H1 (cell line): ENCODE measurements around the gene ENDOV. TPM values are rescaled to one million over a fixed set of nuclear protein-coding genes. Genes with fewer than 3 reads are reported as not detected.

ENCODE experiments used
- CTCF ChIA-PET: fragments of 300-600 bp; sonication (Branson Sonifier 250); formaldehyde crosslinking; loops from one replicate; lab custom pipeline; 2021; ENCODE audit not compliant: partially characterized antibody; lab: Charles Lee
- POLR2A ChIA-PET: fragments of 300-600 bp; sonication (Branson Sonifier 250); formaldehyde crosslinking; loops from one replicate; lab custom pipeline; 2021; ENCODE audit warnings: inconsistent platforms; ENCODE audit not compliant: partially characterized antibody; lab: Charles Lee
- DNase-seq, 2 experiments: peaks; one replicate each; pipeline versions ENCODE4 v3.0.0 to v3.0.0-alpha.2; 2010 to 2022; ENCODE audit warnings: low spot score in 2 of 2, low read depth in 1 of 2, mixed read lengths in 1 of 2
- FAIRE-seq: peaks from 2 replicates; lab custom pipeline; 2011; peaks lifted over from hg19 to GRCh38; lab: Jason Lieb, UNC
- H2AFZ ChIP-seq: 2 replicates; pipeline ENCODE4 v1.8.1; 2012; ENCODE audit warnings: low read length, inconsistent platforms
- H2AK5ac ChIP-seq: 2 replicates; pipeline ENCODE4 v1.6.1; 2013; ENCODE audit warnings: low read depth, low read length
- H2BK120ac ChIP-seq: replicated peaks from 2 replicates; pipeline ENCODE3; 2013; ENCODE audit warnings: low read depth, low read length, inconsistent platforms
- H2BK12ac ChIP-seq: 2 replicates; pipeline ENCODE4 v1.6.1; 2013; ENCODE audit warnings: low read depth, low read length
- H2BK15ac ChIP-seq: 2 replicates; pipeline ENCODE4 v1.6.1; 2013; ENCODE audit warnings: low read length
- H2BK20ac ChIP-seq: 2 replicates; pipeline ENCODE4 v1.6.1; 2013; ENCODE audit warnings: low read length
- H2BK5ac ChIP-seq: 2 replicates; pipeline ENCODE4 v1.6.1; 2013; ENCODE audit warnings: low read depth, low read length
- H3K14ac ChIP-seq: 2 replicates; pipeline ENCODE4 v1.6.1; 2013; ENCODE audit warnings: inconsistent platforms; ENCODE audit not compliant: insufficient read length
- H3K18ac ChIP-seq: 2 replicates; pipeline ENCODE4 v1.6.1; 2013; ENCODE audit warnings: low read length; ENCODE audit errors: extremely low read depth
- H3K23ac ChIP-seq: 2 replicates; pipeline ENCODE4 v1.6.1; 2013; ENCODE audit warnings: inconsistent platforms; ENCODE audit not compliant: insufficient read length
- H3K23me2 ChIP-seq: 2 replicates; pipeline ENCODE4 v1.6.1; 2013; ENCODE audit warnings: low read depth, low read length
- H3K27ac ChIP-seq: 2 replicates; pipeline ENCODE4 v1.6.1; 2011; ENCODE audit warnings: low read depth, low read length, inconsistent platforms
- H3K27me3 ChIP-seq, 4 experiments: replicated peaks in 1 of 4; 1 replicate in 1 of 4; 2 replicates in 3 of 4; pipeline versions ENCODE4 v1.6.1 to v1.8.1; 2011 to 2013; ENCODE audit warnings: low read length in 3 of 4, mild to moderate bottlenecking in 3 of 4, inconsistent platforms in 2 of 4, mixed read lengths in 2 of 4, moderate library complexity in 1 of 4; ENCODE audit not compliant: control insufficient read depth in 3 of 4, insufficient read depth in 3 of 4; ENCODE audit errors: extremely low read depth in 1 of 4
- H3K36me3 ChIP-seq, 4 experiments: 2 replicates each; pipeline versions ENCODE4 v1.6.1 to v1.8.1; 2011 to 2013; ENCODE audit warnings: mild to moderate bottlenecking in 4 of 4, low read length in 3 of 4, moderate library complexity in 2 of 4, control low read depth in 1 of 4, inconsistent platforms in 1 of 4; ENCODE audit not compliant: insufficient read depth in 4 of 4, control insufficient read depth in 2 of 4
- H3K4ac ChIP-seq: replicated peaks from 2 replicates; pipeline ENCODE3; 2013; ENCODE audit warnings: low read length, low read depth, mixed read lengths, inconsistent platforms; ENCODE audit not compliant: insufficient read length
- H3K4me1 ChIP-seq, 4 experiments: replicated peaks in 1 of 4; 1 replicate in 1 of 4; 2 replicates in 3 of 4; pipeline versions ENCODE4 v1.6.1 to v1.8.1; 2011 to 2013; ENCODE audit warnings: low read length in 3 of 4, inconsistent platforms in 2 of 4, mixed read lengths in 1 of 4; ENCODE audit not compliant: insufficient read depth in 4 of 4, control insufficient read depth in 3 of 4
- H3K4me2 ChIP-seq, 2 experiments: 2 replicates each; pipeline versions ENCODE4 v1.6.1 to v1.8.1; 2011 to 2013; ENCODE audit warnings: low read depth in 2 of 2, low read length in 2 of 2, control low read depth in 1 of 2, inconsistent platforms in 1 of 2, mild to moderate bottlenecking in 1 of 2; ENCODE audit not compliant: insufficient read depth in 1 of 2
- H3K4me3 ChIP-seq, 4 experiments: fragments of 200-600, 300-600 bp in 1 of 4; sonication (generic), shearing (Covaris generic), sonication (Bioruptor Twin) in 1 of 4; 2 replicates each; pipeline versions ENCODE4 v1.5.1 to v1.8.1; 2011 to 2016; ENCODE audit warnings: low read length in 4 of 4, low read depth in 3 of 4, control low read depth in 2 of 4, inconsistent platforms in 2 of 4, mild to moderate bottlenecking in 2 of 4, mixed read lengths in 1 of 4, moderate library complexity in 1 of 4; ENCODE audit not compliant: insufficient read depth in 2 of 4; ENCODE audit errors: extremely low read depth in 1 of 4
- H3K56ac ChIP-seq: replicated peaks from 2 replicates; pipeline ENCODE3; 2013; ENCODE audit warnings: low read depth, mild to moderate bottlenecking, mixed read lengths, low read length, inconsistent platforms; ENCODE audit not compliant: insufficient read length
- H3K79me1 ChIP-seq: 2 replicates; pipeline ENCODE4 v1.6.1; 2013; ENCODE audit warnings: low read depth, low read length, control low read depth
- H3K79me2 ChIP-seq, 2 experiments: 2 replicates each; pipeline versions ENCODE4 v1.6.1 to v1.8.1; 2012 to 2013; ENCODE audit warnings: low read length in 2 of 2, mild to moderate bottlenecking in 2 of 2, inconsistent platforms in 1 of 2; ENCODE audit not compliant: insufficient read depth in 2 of 2, control insufficient read depth in 1 of 2
- H3K9ac ChIP-seq, 4 experiments: replicated peaks in 1 of 4; 1 replicate in 1 of 4; 2 replicates in 3 of 4; pipeline versions ENCODE4 v1.6.1 to v1.8.1; 2011 to 2013; ENCODE audit warnings: low read depth in 3 of 4, low read length in 3 of 4, control low read depth in 2 of 4, mild to moderate bottlenecking in 2 of 4, moderate library complexity in 2 of 4, inconsistent platforms in 1 of 4; ENCODE audit errors: extremely low read depth in 1 of 4
- H3K9me3 ChIP-seq, 2 experiments: 2 replicates each; pipeline versions ENCODE4 v1.6.1 to v1.8.1; 2012 to 2013; ENCODE audit warnings: mild to moderate bottlenecking in 2 of 2, moderate library complexity in 2 of 2, control low read depth in 1 of 2, inconsistent platforms in 1 of 2, low read depth in 1 of 2, low read length in 1 of 2, mixed read lengths in 1 of 2; ENCODE audit not compliant: insufficient read depth in 2 of 2
- H4K20me1 ChIP-seq, 2 experiments: replicated peaks in 1 of 2; 2 replicates each; pipeline versions ENCODE3 to v1.8.1; 2011 to 2013; ENCODE audit warnings: inconsistent platforms in 2 of 2, low read length in 2 of 2, mild to moderate bottlenecking in 1 of 2; ENCODE audit not compliant: insufficient read depth in 2 of 2, control insufficient read depth in 1 of 2
- H4K5ac ChIP-seq: 2 replicates; pipeline ENCODE4 v1.6.1; 2013; ENCODE audit warnings: low read length, low read depth, mixed read lengths, inconsistent platforms; ENCODE audit not compliant: insufficient read length
- H4K8ac ChIP-seq: 2 replicates; pipeline ENCODE4 v1.8.0; 2013; ENCODE audit warnings: mild to moderate bottlenecking, moderate library complexity, low read length, inconsistent platforms; ENCODE audit not compliant: insufficient read depth; ENCODE audit errors: extremely low read depth
- H4K91ac ChIP-seq: replicated peaks from 2 replicates; pipeline ENCODE3; 2013; ENCODE audit warnings: low read length, mixed read lengths, inconsistent platforms; ENCODE audit not compliant: insufficient read length
- BACH1 ChIP-seq: IDR thresholded peaks from 2 replicates; pipeline ENCODE4 v1.6.1; 2012; ENCODE audit warnings: low read length, improper control_type of control experiment
- CBX5 ChIP-seq: fragments of 300-800, 300-1000 bp; sonication (generic); IDR thresholded peaks from 2 replicates; pipeline ENCODE4 v1.7.1; 2016; ENCODE audit warnings: antibody characterized with exemption, low read length, low read depth
- CBX8 ChIP-seq: fragments of 300-800, 300-1000 bp; sonication (generic); IDR thresholded peaks from 2 replicates; pipeline ENCODE4 v1.7.1; 2016; ENCODE audit warnings: low read depth, low read length, borderline replicate concordance
- CHD1 ChIP-seq: IDR thresholded peaks from 2 replicates; pipeline ENCODE4 v1.6.1; 2012; ENCODE audit warnings: low read depth, low read length, improper control_type of control experiment
- CREB1 ChIP-seq: IDR thresholded peaks from 2 replicates; pipeline ENCODE4 v1.6.1; 2012; ENCODE audit warnings: inconsistent platforms
- CTBP2 ChIP-seq: IDR thresholded peaks from 2 replicates; pipeline ENCODE4 v1.7.0; 2011; ENCODE audit warnings: borderline replicate concordance, mild to moderate bottlenecking, moderate library complexity, mixed read lengths, low read length; ENCODE audit not compliant: insufficient read depth, insufficient read length
- GTF2F1 ChIP-seq: IDR thresholded peaks from 2 replicates; pipeline ENCODE4 v1.6.1; 2012; ENCODE audit warnings: low read depth, low read length, improper control_type of control experiment, borderline replicate concordance
- JUN ChIP-seq: IDR thresholded peaks from 2 replicates; pipeline ENCODE4 v1.6.1; 2011; ENCODE audit warnings: low read depth, mild to moderate bottlenecking, improper control_type of control experiment, low read length
- JUND ChIP-seq: IDR thresholded peaks from 2 replicates; pipeline ENCODE4 v1.6.1; 2011; ENCODE audit warnings: mild to moderate bottlenecking, improper control_type of control experiment, low read length
- KDM1A ChIP-seq: fragments of 200-600, 300-600 bp; sonication (generic); IDR thresholded peaks from 2 replicates; pipeline ENCODE4 v1.7.1; 2016; ENCODE audit warnings: mild to moderate bottlenecking, low read length, borderline replicate concordance
- KDM4A ChIP-seq: IDR thresholded peaks from one replicate; pipeline ENCODE4 v1.7.1; 2012; ENCODE audit warnings: low read depth, mild to moderate bottlenecking, moderate library complexity, low read length, inconsistent platforms; ENCODE audit not compliant: severe bottlenecking
- POLR2A ChIP-seq, 2 experiments: IDR thresholded peaks; 1 replicate in 1 of 2; 2 replicates in 1 of 2; pipeline ENCODE4 v1.6.1; 2011; ENCODE audit warnings: low read depth in 2 of 2, low read length in 2 of 2, mild to moderate bottlenecking in 2 of 2; ENCODE audit errors: control extremely low read depth in 1 of 2
- RNF2 ChIP-seq: fragments of 200-900, 300-1000 bp; sonication (generic); IDR thresholded peaks from 2 replicates; pipeline ENCODE4 v1.7.1; 2016; ENCODE audit warnings: borderline replicate concordance, low read depth, mild to moderate bottlenecking, antibody characterized with exemption, low read length; ENCODE audit not compliant: poor library complexity, severe bottlenecking; ENCODE audit errors: missing control alignments
- SIRT6 ChIP-seq: IDR thresholded peaks from one replicate; pipeline ENCODE4 v1.7.1; 2012; ENCODE audit warnings: low read length, inconsistent platforms
- SP4 ChIP-seq: IDR thresholded peaks from 2 replicates; pipeline ENCODE4 v1.6.1; 2012; ENCODE audit warnings: low read length, inconsistent platforms
- TAF7 ChIP-seq: optimal IDR thresholded peaks from 2 replicates; pipeline ENCODE3; 2011; ENCODE audit warnings: low read depth, mild to moderate bottlenecking, inconsistent platforms, low read length, moderate library complexity, borderline replicate concordance
- WGBS, 2 experiments: shearing (Covaris generic) in 1 of 2; methylation state at CpG; one replicate each; pipeline versions ENCODE4 v1.1.6 to v1.1.7; 2013 to 2015; ENCODE audit warnings: low lambda C conversion rate in 2 of 2, mixed read lengths in 2 of 2, inconsistent platforms in 1 of 2, low coverage in 1 of 2, missing lambda C conversion rate in 1 of 2; ENCODE audit not compliant: insufficient replicate concordance in 2 of 2, insufficient coverage in 1 of 2, insufficient read length in 1 of 2; ENCODE audit errors: extremely low coverage in 1 of 2, missing lambda C conversion rate in 1 of 2; 5-methylcytosine and 5-hydroxymethylcytosine counted together
- polyA plus RNA-seq, 7 experiments: library from polyadenylated mRNA; depleted of rRNA in 3 of 7; stranded (reverse) in 5 of 7; unstranded in 2 of 7; fragments of >200 nt in 5 of 7; fragments of 200-250 nt in 2 of 7; gene quantifications; 1 replicate in 5 of 7; 2 replicates in 1 of 7; 4 replicates in 1 of 7; pipeline versions ENCODE4 v1.2.1 to v1.2.3, GENCODE V29; 2011 to 2013; ENCODE audit warnings: missing spikeins in 2 of 7, mixed read lengths in 2 of 7
- total RNA-seq: library from RNA; stranded (reverse); fragmentation: NEBNext Ultra II Directional; extraction: Animal tissue kit (Norgen Biotek cat#: 25700); gene quantifications from 2 replicates; pipeline ENCODE4 v1.2.1, GENCODE V29; 2021

Gene ENDOV
- total and polyA plus RNA-seq, 2 of the 8 experiments (the other 6 are each of a cell fraction or from before 2014, with no cell fraction given), result 10.6 to 13.3 TPM

GRCh38 chr17:80367503-80367902 lies 47.5 kb upstream of the ENDOV start:
- Histone ChIP-seq H3K56ac (no peak overlapping the region), H2BK120ac (no peak overlapping the region), H3K4me2 (no peak overlapping the region), H2AFZ (no peak overlapping the region), H3K14ac (no peak overlapping the region), H3K27me3 (no peaks in the 10 kb centered on the region), H4K91ac (no peak overlapping the region), H3K27ac (no peak overlapping the region), H4K5ac (no peak overlapping the region), H3K23ac (no peak overlapping the region), H3K36me3 (peaks cover 13 to 64% (median 37%) of the 10 kb centered on the region in 4 experiments), H3K18ac (no peak overlapping the region), H3K9ac (no peak overlapping the region), H3K4me1 (no peaks in the 10 kb centered on the region), H3K79me1 (no peaks in the 10 kb centered on the region), H3K4me3 (no peak overlapping the region), H2BK5ac (no peak overlapping the region), H2BK15ac (no peak overlapping the region), H4K8ac (no peak overlapping the region), H4K20me1 (peaks cover 5 to 8% of the 10 kb centered on the region in 2 experiments), H3K23me2 (no peaks in the 10 kb centered on the region), H3K79me2 (no peaks in the 10 kb centered on the region), H3K9me3 (no peaks in the 10 kb centered on the region), H3K4ac (no peak overlapping the region), H2BK12ac (no peak overlapping the region), H2BK20ac (no peak overlapping the region), H2AK5ac (no peak overlapping the region)
- FAIRE-seq (no peak), DNase-seq (no peak)
- POLR2A ChIA-PET, result no interaction called here
- CTCF ChIA-PET, result interaction anchor here (0.6 to 0.9 kb wide), 2 partner anchors 16 to 83 kb away, joined by 3 read pairs; no protein-coding TSS in a partner anchor
- 92% methylated on average over 17 of the region's 17 CpGs; no CpG with 5 or more reads in 1 of the 2 experiments for WGBS, 2 experiments
- TF ChIP-seq RNF2, result no peak
- TF ChIP-seq CHD1, result no peak
- TF ChIP-seq TAF7, result no peak
- TF ChIP-seq JUND, result no peak
- TF ChIP-seq GTF2F1, result no peak
- no peak for TF ChIP-seq CREB1
- TF ChIP-seq KDM4A, result no peak
- no peak for TF ChIP-seq SP4
- TF ChIP-seq CTBP2, result no peak
- TF ChIP-seq BACH1, result no peak
- TF ChIP-seq SIRT6, result no peak
- no peak for TF ChIP-seq JUN
- TF ChIP-seq POLR2A (IDR thresholded peaks at IDR 0.05; ENCODE audit: control extremely low read depth in 1 of 2, low read depth in 2 of 2, low read length in 2 of 2), result no peak
- TF ChIP-seq CBX5, result no peak
- TF ChIP-seq KDM1A, result no peak
- TF ChIP-seq CBX8, result no peak
